Measurements from ENCODE around the gene CPNE8. TPM values are rescaled to one million over a fixed set of nuclear protein-coding genes. Genes with fewer than 3 reads are reported as not detected.

The CPNE8 gene
- total RNA-seq, 1 experiment from 2014 or later: 13.5 TPM

GRCh38 chr12:38628288-38628687 is 277.1 kb downstream of the CPNE8 start:
- no peaks in the 10 kb centered on the region for H3K36me3 Mint-ChIP-seq (ENCODE audit: insufficient read depth, unreplicated experiment)
- no peak overlapping the region for H3K27ac Mint-ChIP-seq (ENCODE audit: unreplicated experiment)
- Histone ChIP-seq H3K4me1 (no peaks in the 10 kb centered on the region), H3K36me3 (ENCODE audit: control insufficient read depth, insufficient read depth, low read length) (no peaks in the 10 kb centered on the region), H3K27me3 (replicated peaks; ENCODE audit: control insufficient read depth, insufficient read depth, low read length) (no peaks in the 10 kb centered on the region), H3K4me3 (ENCODE audit: low read depth, low read length) (no peak overlapping the region), H3K9me3 (no peaks in the 10 kb centered on the region)
- intact Hi-C loops (cut with micrococcal nuclease; ENCODE audit: unreplicated experiment): no loop called here
- CTCF ChIA-PET: no interaction called here
- H3K9me3 Mint-ChIP-seq (ENCODE audit: unreplicated experiment): peaks cover 12% of the 10 kb centered on the region
- H3K4me1 Mint-ChIP-seq (ENCODE audit: low read depth, unreplicated experiment): no peaks in the 10 kb centered on the region
- POLR2A ChIA-PET: no interaction called here
- no peak overlapping the region for H3K4me3 Mint-ChIP-seq (ENCODE audit: unreplicated experiment)
- no TSS peak for BruUV-seq (replicated peaks)
- TF ChIP-seq, protein P1, sequence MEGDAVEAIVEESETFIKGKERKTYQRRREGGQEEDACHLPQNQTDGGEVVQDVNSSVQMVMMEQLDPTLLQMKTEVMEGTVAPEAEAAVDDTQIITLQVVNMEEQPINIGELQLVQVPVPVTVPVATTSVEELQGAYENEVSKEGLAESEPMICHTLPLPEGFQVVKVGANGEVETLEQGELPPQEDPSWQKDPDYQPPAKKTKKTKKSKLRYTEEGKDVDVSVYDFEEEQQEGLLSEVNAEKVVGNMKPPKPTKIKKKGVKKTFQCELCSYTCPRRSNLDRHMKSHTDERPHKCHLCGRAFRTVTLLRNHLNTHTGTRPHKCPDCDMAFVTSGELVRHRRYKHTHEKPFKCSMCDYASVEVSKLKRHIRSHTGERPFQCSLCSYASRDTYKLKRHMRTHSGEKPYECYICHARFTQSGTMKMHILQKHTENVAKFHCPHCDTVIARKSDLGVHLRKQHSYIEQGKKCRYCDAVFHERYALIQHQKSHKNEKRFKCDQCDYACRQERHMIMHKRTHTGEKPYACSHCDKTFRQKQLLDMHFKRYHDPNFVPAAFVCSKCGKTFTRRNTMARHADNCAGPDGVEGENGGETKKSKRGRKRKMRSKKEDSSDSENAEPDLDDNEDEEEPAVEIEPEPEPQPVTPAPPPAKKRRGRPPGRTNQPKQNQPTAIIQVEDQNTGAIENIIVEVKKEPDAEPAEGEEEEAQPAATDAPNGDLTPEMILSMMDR (IDR thresholded peaks at IDR 0.05; ENCODE audit: insufficient read depth in 1 of 2, low read depth in 1 of 2, low read length in 1 of 2, severe bottlenecking in 1 of 2, unreplicated experiment in 1 of 2): no peak
- peaks cover 6% of the 10 kb centered on the region for H3K27me3 Mint-ChIP-seq (ENCODE audit: insufficient read depth, unreplicated experiment)
- DNase-seq: no peak

GRCh38 chr12:38625306-38625705 is 280.1 kb downstream of the CPNE8 start:
- no peaks in the 10 kb centered on the region for H3K4me1 ChIP-seq
- H3K27me3 ChIP-seq (replicated peaks; ENCODE audit: control insufficient read depth, insufficient read depth, low read length): no peaks in the 10 kb centered on the region
- Mint-ChIP-seq H3K4me1 (ENCODE audit: low read depth, unreplicated experiment) (no peaks in the 10 kb centered on the region), H3K27ac (ENCODE audit: unreplicated experiment) (no peak overlapping the region), H3K9me3 (ENCODE audit: unreplicated experiment) (peaks cover 12% of the 10 kb centered on the region), H3K4me3 (ENCODE audit: unreplicated experiment) (no peak overlapping the region), H3K36me3 (ENCODE audit: insufficient read depth, unreplicated experiment) (no peaks in the 10 kb centered on the region), H3K27me3 (ENCODE audit: insufficient read depth, unreplicated experiment) (peaks cover 3% of the 10 kb centered on the region)
- no TSS peak for BruUV-seq (replicated peaks)
- no peak overlapping the region for H3K4me3 ChIP-seq (ENCODE audit: low read depth, low read length)
- H3K9me3 ChIP-seq: 0 out of 2 replicates have a peak, but pooled peaks cover 4% of the 10 kb centered on the region
- intact Hi-C loops (cut with micrococcal nuclease; ENCODE audit: unreplicated experiment): no loop called here
- ChIA-PET CTCF (no interaction called here), POLR2A (no interaction called here)
- no peaks in the 10 kb centered on the region for H3K36me3 ChIP-seq (ENCODE audit: control insufficient read depth, insufficient read depth, low read length)
- TF ChIP-seq, protein P1 (IDR thresholded peaks at IDR 0.05; ENCODE audit: insufficient read depth in 1 of 2, low read depth in 1 of 2, low read length in 1 of 2, severe bottlenecking in 1 of 2, unreplicated experiment in 1 of 2): no peak
- no peak for DNase-seq

- Histone ChIP-seq H3K9me3 (no peaks in the 10 kb centered on the region), H3K4me3 (ENCODE audit: low read depth, low read length) (no peak overlapping the region), H3K27me3 (replicated peaks; ENCODE audit: control insufficient read depth, insufficient read depth, low read length) (no peaks in the 10 kb centered on the region), H3K36me3 (ENCODE audit: control insufficient read depth, insufficient read depth, low read length) (no peaks in the 10 kb centered on the region), H3K4me1 (no peaks in the 10 kb centered on the region)
- Mint-ChIP-seq H3K4me1 (ENCODE audit: low read depth, unreplicated experiment) (no peaks in the 10 kb centered on the region), H3K27ac (ENCODE audit: unreplicated experiment) (no peak overlapping the region), H3K36me3 (ENCODE audit: insufficient read depth, unreplicated experiment) (no peaks in the 10 kb centered on the region), H3K4me3 (ENCODE audit: unreplicated experiment) (no peak overlapping the region), H3K9me3 (ENCODE audit: unreplicated experiment) (no peaks in the 10 kb centered on the region), H3K27me3 (ENCODE audit: insufficient read depth, unreplicated experiment) (no peaks in the 10 kb centered on the region)
- TF ChIP-seq, protein P1 (IDR thresholded peaks at IDR 0.05; ENCODE audit: insufficient read depth in 1 of 2, low read depth in 1 of 2, low read length in 1 of 2, severe bottlenecking in 1 of 2, unreplicated experiment in 1 of 2): no peak
- ChIA-PET POLR2A (no interaction called here), CTCF (no interaction called here)
- BruUV-seq (replicated peaks): no TSS peak
- DNase-seq: no peak
- intact Hi-C loops (cut with micrococcal nuclease; ENCODE audit: unreplicated experiment): no loop called here
Observed at GRCh38 chr12:38614171-38614570, 291.2 kb downstream of the CPNE8 start.
